IPS-20b (cell line): ENCODE data around the gene CABP1.
A peak's percentile ranks its signal among the peaks of the same experiment; 100 is the strongest.

Experiments
- H3K27ac ChIP-seq: one replicate; pipeline ENCODE4 v1.5.1; 2013; ENCODE audit warnings: low read length
- H3K27me3 ChIP-seq: 2 replicates; pipeline ENCODE4 v1.6.1; 2013; ENCODE audit warnings: mild to moderate bottlenecking, low read length, inconsistent platforms; ENCODE audit not compliant: insufficient read depth
- H3K36me3 ChIP-seq: 2 replicates; pipeline ENCODE4 v1.6.1; 2013; ENCODE audit warnings: low read depth, mild to moderate bottlenecking, inconsistent platforms, low read length, moderate library complexity; ENCODE audit not compliant: insufficient read depth
- H3K4me1 ChIP-seq: 2 replicates; pipeline ENCODE4 v1.6.1; 2013; ENCODE audit warnings: mild to moderate bottlenecking, control low read depth, inconsistent platforms, low read length, moderate library complexity; ENCODE audit not compliant: insufficient read depth
- H3K4me3 ChIP-seq: 2 replicates; pipeline ENCODE4 v1.5.1; 2013; ENCODE audit warnings: mild to moderate bottlenecking, low read length, inconsistent platforms
- H3K9ac ChIP-seq: 2 replicates; pipeline ENCODE4 v1.6.1; 2013; ENCODE audit warnings: low read depth, mild to moderate bottlenecking, inconsistent platforms, low read length, moderate library complexity
- H3K9me3 ChIP-seq: 2 replicates; pipeline ENCODE4 v1.6.1; 2013; ENCODE audit warnings: mild to moderate bottlenecking, low read depth, low read length, inconsistent platforms; ENCODE audit not compliant: insufficient read depth

The CABP1 gene

GRCh38 chr12:120642826-120643225 is 2.4 kb downstream of the CABP1 start:
- Histone ChIP-seq H3K27me3 (peaks cover 61% of the 10 kb centered on the region), H3K9ac (no peak overlapping the region), H3K27ac (no peak overlapping the region), H3K4me1 (0 out of 2 replicates have a peak, but pooled peaks cover 5% of the 10 kb centered on the region), H3K9me3 (no peaks in the 10 kb centered on the region), H3K4me3 (no peak overlapping the region), H3K36me3 (no peaks in the 10 kb centered on the region)

DNA sequence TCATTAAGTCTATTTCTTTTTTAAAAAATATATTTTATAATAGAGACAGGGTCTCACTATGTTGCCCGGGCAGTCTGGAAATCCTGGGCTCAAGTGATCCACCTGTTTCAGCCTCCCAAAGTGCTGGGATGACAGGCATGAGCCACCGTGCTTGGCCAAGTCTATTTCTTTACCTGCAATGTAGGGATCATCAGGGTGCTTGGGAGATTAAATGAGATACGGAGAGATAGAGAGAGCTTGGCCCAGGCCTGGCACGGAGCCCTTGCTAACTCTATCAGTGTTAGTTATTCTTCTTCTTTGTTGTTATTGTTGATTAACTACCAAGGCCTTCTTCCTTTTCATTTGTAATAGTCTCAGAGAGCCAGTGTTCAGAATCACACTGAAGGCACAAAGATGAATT is 3.1 kb downstream of the CABP1 start:
- H3K4me1 ChIP-seq = 0 out of 2 replicates have a peak, but pooled peaks cover 5% of the 10 kb centered on the region
- peaks cover 61% of the 10 kb centered on the region for H3K27me3 ChIP-seq
- H3K9me3 ChIP-seq = no peaks in the 10 kb centered on the region

GRCh38 chr12:120646044-120646443 is 5.6 kb downstream of the CABP1 start:
- H3K4me1 ChIP-seq = no peaks in the 10 kb centered on the region; the same call in 1 of the 2 replicates
- no peak overlapping the region for H3K27ac ChIP-seq
- peaks cover 66% of the 10 kb centered on the region for H3K27me3 ChIP-seq
- H3K36me3 ChIP-seq = no peaks in the 10 kb centered on the region
- H3K9me3 ChIP-seq = no peaks in the 10 kb centered on the region
- H3K4me3 ChIP-seq = no peak overlapping the region
- H3K9ac ChIP-seq = no peak overlapping the region

More for the DNA sequence above, 3.1 kb downstream of the CABP1 start:
- no peaks in the 10 kb centered on the region for H3K36me3 ChIP-seq
- no peak overlapping the region for H3K27ac ChIP-seq
- no peak overlapping the region for H3K4me3 ChIP-seq
- no peak overlapping the region for H3K9ac ChIP-seq

GRCh38 chr12:120647375-120647755 is 6.9 kb downstream of the CABP1 start:
- no peaks in the 10 kb centered on the region for H3K9me3 ChIP-seq
- H3K4me3 ChIP-seq = no peak overlapping the region
- H3K9ac ChIP-seq = no peak overlapping the region
- H3K36me3 ChIP-seq = no peaks in the 10 kb centered on the region
- no peak overlapping the region for H3K27ac ChIP-seq
- peaks cover 6% of the 10 kb centered on the region; the same call in 1 of the 2 replicates for H3K4me1 ChIP-seq
- H3K27me3 ChIP-seq = peaks cover 55% of the 10 kb centered on the region

DNA sequence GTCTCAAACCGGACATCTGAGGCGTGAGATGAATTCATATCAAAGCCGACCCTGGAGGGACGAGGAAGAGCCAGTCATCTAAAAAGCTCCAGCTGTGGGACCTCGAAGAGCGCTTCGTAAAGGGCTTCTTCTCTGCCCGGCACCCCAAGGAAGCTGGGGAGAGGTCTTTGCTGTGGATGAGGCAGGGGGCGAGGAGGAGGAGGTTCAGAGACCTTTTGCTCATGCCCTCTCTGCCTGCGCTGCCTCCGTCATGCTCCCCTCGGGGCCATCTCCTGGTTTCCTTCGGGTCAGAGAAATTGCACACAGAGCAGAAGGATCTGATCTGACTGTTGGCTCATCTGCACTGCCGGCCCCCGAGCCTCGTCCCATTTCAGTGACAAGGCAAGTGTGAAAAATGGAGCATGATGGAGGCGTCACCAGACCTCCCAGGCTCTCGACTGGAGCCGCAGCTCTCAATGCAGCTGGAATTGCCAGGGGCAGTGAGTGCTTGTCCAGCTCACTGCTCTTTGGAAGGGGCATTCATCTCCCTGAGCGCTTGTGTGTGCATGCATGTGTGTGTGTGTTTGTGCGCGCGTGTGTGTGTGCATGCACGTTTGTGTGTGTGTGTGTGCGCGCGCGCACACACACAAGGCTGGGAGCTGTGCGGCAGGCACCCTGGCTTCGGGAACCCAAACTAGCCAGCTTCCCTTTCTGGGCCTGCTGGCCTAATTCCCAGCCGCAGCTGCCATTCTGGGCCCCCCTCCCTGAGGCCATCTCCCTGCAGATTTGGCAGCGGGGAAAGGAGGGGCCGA is 9.2 kb downstream of the CABP1 start:
- H3K4me1 ChIP-seq = peaks cover 6% of the 10 kb centered on the region; the same call in 1 of the 2 replicates
- no peaks in the 10 kb centered on the region for H3K9me3 ChIP-seq
- peak overlapping the region; percentile 72; the same call in 1 of the 2 replicates for H3K4me3 ChIP-seq
- no peak overlapping the region; the same call in 1 of the 2 replicates for H3K9ac ChIP-seq
- H3K27ac ChIP-seq = no peak overlapping the region
- H3K27me3 ChIP-seq = peaks cover 33% of the 10 kb centered on the region
- no peaks in the 10 kb centered on the region for H3K36me3 ChIP-seq

GRCh38 chr12:120650233-120650690 is 9.8 kb downstream of the CABP1 start:
- H3K9ac ChIP-seq = no peak overlapping the region
- peaks cover 27% of the 10 kb centered on the region; the same call in 1 of the 2 replicates for H3K27me3 ChIP-seq
- H3K4me3 ChIP-seq = no peak overlapping the region
- H3K36me3 ChIP-seq = no peaks in the 10 kb centered on the region
- H3K4me1 ChIP-seq = peaks cover 6% of the 10 kb centered on the region; the same call in 1 of the 2 replicates
- H3K27ac ChIP-seq = no peak overlapping the region
- H3K9me3 ChIP-seq = no peaks in the 10 kb centered on the region

DNA sequence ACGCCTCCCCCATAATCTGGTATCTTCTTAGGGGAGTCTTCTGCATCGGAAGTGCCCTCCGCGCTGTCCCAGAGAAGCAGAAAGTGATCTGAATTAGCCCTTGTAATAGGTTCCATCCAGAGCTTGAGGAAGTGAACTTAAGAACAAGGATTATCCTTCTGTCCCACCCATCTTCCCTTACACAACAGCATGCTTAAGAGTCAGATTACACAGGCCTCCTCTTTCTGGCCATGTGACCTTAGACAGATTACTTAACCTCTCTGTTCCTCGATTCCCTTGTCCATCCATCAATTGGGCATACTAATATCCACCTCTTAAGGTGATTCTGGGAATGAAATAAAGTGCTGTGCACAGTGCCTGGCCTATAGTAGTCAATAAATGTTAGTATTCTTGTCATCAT is 11.4 kb downstream of the CABP1 start:
- Histone ChIP-seq H3K36me3 (no peaks in the 10 kb centered on the region), H3K9ac (no peak overlapping the region), H3K27ac (no peak overlapping the region), H3K9me3 (no peaks in the 10 kb centered on the region), H3K4me3 (no peak overlapping the region), H3K4me1 (peaks cover 6% of the 10 kb centered on the region; the same call in 1 of the 2 replicates), H3K27me3 (0 out of 2 replicates have a peak, but pooled peaks cover 18% of the 10 kb centered on the region)

- H3K36me3 ChIP-seq = no peaks in the 10 kb centered on the region
- H3K9me3 ChIP-seq = no peaks in the 10 kb centered on the region
- H3K4me1 ChIP-seq = peaks cover 6% of the 10 kb centered on the region; the same call in 1 of the 2 replicates
- H3K27me3 ChIP-seq = 0 out of 2 replicates have a peak, but pooled peaks cover 18% of the 10 kb centered on the region
- H3K9ac ChIP-seq = no peak overlapping the region
- H3K4me3 ChIP-seq = no peak overlapping the region
- no peak overlapping the region for H3K27ac ChIP-seq
Measured at GRCh38 chr12:120652656-120653435, 12.4 kb downstream of the CABP1 start.

DNA sequence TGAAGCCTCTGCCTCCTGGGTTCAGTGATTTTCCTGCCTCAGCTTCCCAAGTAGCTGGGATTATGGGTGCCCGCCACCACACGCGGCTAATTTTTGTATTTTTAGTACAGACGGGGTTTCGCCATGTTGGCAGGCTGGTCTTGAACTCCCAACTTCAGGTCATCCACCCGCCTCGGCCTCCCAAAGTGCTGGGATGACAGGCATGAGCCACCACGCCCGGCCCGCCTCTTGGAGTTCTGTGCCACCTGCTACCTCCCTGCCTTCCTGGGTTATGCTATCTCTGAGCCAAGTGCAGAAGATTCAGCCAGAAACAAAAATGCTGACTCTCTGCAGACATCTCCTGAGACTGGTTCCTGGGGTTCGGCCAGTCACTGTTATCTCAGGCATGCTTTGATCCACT is 13.2 kb downstream of the CABP1 start:
- Histone ChIP-seq H3K36me3 (no peaks in the 10 kb centered on the region), H3K9me3 (no peaks in the 10 kb centered on the region), H3K27ac (no peak overlapping the region), H3K4me3 (no peak overlapping the region), H3K27me3 (0 out of 2 replicates have a peak, but pooled peaks cover 18% of the 10 kb centered on the region), H3K4me1 (peaks cover 6% of the 10 kb centered on the region; the same call in 1 of the 2 replicates), H3K9ac (no peak overlapping the region)

- H3K9me3 ChIP-seq = no peaks in the 10 kb centered on the region
- H3K4me1 ChIP-seq = peaks cover 6% of the 10 kb centered on the region; the same call in 1 of the 2 replicates
- 0 out of 2 replicates have a peak, but pooled peaks cover 15% of the 10 kb centered on the region for H3K27me3 ChIP-seq
- H3K36me3 ChIP-seq = no peaks in the 10 kb centered on the region
- no peak overlapping the region for H3K4me3 ChIP-seq
- no peak overlapping the region for H3K27ac ChIP-seq
- H3K9ac ChIP-seq = no peak overlapping the region
Measured at GRCh38 chr12:120654656-120655055, 14.2 kb downstream of the CABP1 start.

DNA sequence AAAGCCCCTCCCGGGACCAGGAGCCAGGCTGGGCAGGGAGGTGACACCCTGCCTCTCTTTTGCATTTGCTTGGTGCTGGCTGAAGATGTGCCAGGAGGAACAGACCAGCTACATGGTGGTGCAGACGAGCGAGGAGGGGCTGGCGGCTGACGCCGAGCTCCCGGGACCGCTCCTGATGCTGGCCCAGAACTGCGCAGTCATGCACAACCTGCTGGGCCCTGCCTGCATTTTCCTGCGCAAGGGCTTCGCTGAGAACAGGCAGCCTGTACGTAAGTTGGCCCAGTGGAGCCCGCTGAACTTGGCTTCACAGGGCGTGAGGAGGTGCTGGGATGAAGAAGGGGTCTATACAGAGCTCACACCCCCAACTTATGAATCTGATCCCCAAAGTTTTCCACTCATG is 15.6 kb downstream of the CABP1 start:
- Histone ChIP-seq H3K27me3 (0 out of 2 replicates have a peak, but pooled peaks cover 3% of the 10 kb centered on the region), H3K9ac (no peak overlapping the region), H3K4me3 (no peak overlapping the region), H3K4me1 (peaks cover 6% of the 10 kb centered on the region; the same call in 1 of the 2 replicates), H3K9me3 (no peaks in the 10 kb centered on the region), H3K27ac (no peak overlapping the region), H3K36me3 (no peaks in the 10 kb centered on the region)
